IMR-90 (cell line): ENCODE data around the gene CCDC12. TPM values are rescaled to one million over a fixed set of nuclear protein-coding genes. Genes with fewer than 3 reads are reported as not detected.

Experiments used
- ATAC-seq: fragments of 200-7000 bp; cut with Tn5 transposase; 2 replicates; pipeline ENCODE4 v1.9.1; 2020; ENCODE audit warnings: low read depth, mild to moderate bottlenecking, moderate library complexity
- BruUV-seq: library from RNA; stranded (reverse); fragments of 400-500 nt; replicated peaks from 2 replicates; lab custom pipeline; 2021; lab: Mats Ljungman, UMichigan
- CTCF ChIA-PET: fragments of 300-600 bp; formaldehyde crosslinking; extraction: SDS; loops from one replicate; lab custom pipeline; 2021; ENCODE audit warnings: antibody characterized with exemption; lab: Yijun Ruan, JAX
- POLR2A ChIA-PET: fragments of 300-600 bp; sonication (Branson Sonifier 250); formaldehyde crosslinking; loops from one replicate; lab custom pipeline; 2022; ENCODE audit warnings: antibody characterized with exemption; ENCODE audit not compliant: unreplicated experiment; lab: Charles Lee
- DNase-seq: peaks from one replicate; pipeline ENCODE4 v3.0.0; 2013
- H2AFZ ChIP-seq: replicated peaks from 2 replicates; pipeline ENCODE3; 2013; ENCODE audit warnings: low read length, mild to moderate bottlenecking; ENCODE audit not compliant: poor library complexity
- H2AK5ac ChIP-seq: 2 replicates; pipeline ENCODE4 v1.6.1; 2013; ENCODE audit warnings: low read depth, low read length, inconsistent platforms
- H2AK9ac ChIP-seq: replicated peaks from 2 replicates; pipeline ENCODE3; 2013; ENCODE audit warnings: mild to moderate bottlenecking, low read depth, low read length, moderate library complexity; ENCODE audit not compliant: poor library complexity
- H2BK120ac ChIP-seq: 2 replicates; pipeline ENCODE4 v1.6.1; 2013; ENCODE audit warnings: low read depth, low read length, inconsistent platforms
- H2BK15ac ChIP-seq: 3 replicates; pipeline ENCODE4 v1.6.1; 2013; ENCODE audit warnings: low read depth, low read length, inconsistent platforms
- H2BK20ac ChIP-seq: 2 replicates; pipeline ENCODE4 v1.6.1; 2013; ENCODE audit warnings: low read depth, mild to moderate bottlenecking, inconsistent platforms, low read length, moderate library complexity
- H2BK5ac ChIP-seq: 2 replicates; pipeline ENCODE4 v1.6.1; 2013; ENCODE audit warnings: mild to moderate bottlenecking, low read depth, low read length, inconsistent platforms; ENCODE audit not compliant: poor library complexity, severe bottlenecking
- H3K14ac ChIP-seq: replicated peaks from 2 replicates; pipeline ENCODE4 v1.6.1; 2013; ENCODE audit warnings: low read depth, low read length, inconsistent platforms
- H3K18ac ChIP-seq: 2 replicates; pipeline ENCODE4 v1.6.1; 2013; ENCODE audit warnings: low read depth, low read length, control low read depth
- H3K23ac ChIP-seq: 2 replicates; pipeline ENCODE4 v1.6.1; 2013; ENCODE audit warnings: low read depth, low read length, inconsistent platforms
- H3K27ac ChIP-seq: 2 replicates; pipeline ENCODE4 v1.5.1; 2013; ENCODE audit warnings: mild to moderate bottlenecking, control low read depth, low read length; ENCODE audit not compliant: insufficient read depth
- H3K27me3 ChIP-seq: 2 replicates; pipeline ENCODE4 v1.6.1; 2013; ENCODE audit warnings: low read length; ENCODE audit not compliant: control insufficient read depth, insufficient read depth
- H3K36me3 ChIP-seq: 2 replicates; pipeline ENCODE4 v1.6.1; 2013; ENCODE audit warnings: low read length, mixed read lengths; ENCODE audit not compliant: control insufficient read depth, insufficient read depth
- H3K4ac ChIP-seq: 2 replicates; pipeline ENCODE4 v1.6.1; 2013; ENCODE audit warnings: low read depth, low read length, inconsistent platforms
- H3K4me1 ChIP-seq: 2 replicates; pipeline ENCODE4 v1.6.1; 2013; ENCODE audit warnings: low read length, mixed read lengths; ENCODE audit not compliant: control insufficient read depth, insufficient read depth
- H3K4me2 ChIP-seq: 2 replicates; pipeline ENCODE4 v1.6.1; 2013; ENCODE audit warnings: low read depth, mild to moderate bottlenecking, control low read depth, low read length, moderate library complexity
- H3K4me3 ChIP-seq: 2 replicates; pipeline ENCODE4 v1.5.1; 2013; ENCODE audit warnings: low read depth, mild to moderate bottlenecking, control low read depth, low read length, moderate library complexity; ENCODE audit not compliant: insufficient read depth
- H3K56ac ChIP-seq: 2 replicates; pipeline ENCODE4 v1.6.1; 2013; ENCODE audit warnings: low read length, inconsistent platforms; ENCODE audit not compliant: insufficient read depth; ENCODE audit errors: extremely low read depth
- H3K79me1 ChIP-seq, 2 experiments: 2 replicates each; pipeline ENCODE4 v1.6.1; 2013; ENCODE audit warnings: low read length in 2 of 2, inconsistent platforms in 1 of 2, low read depth in 1 of 2
- H3K9ac ChIP-seq: 2 replicates; pipeline ENCODE4 v1.6.1; 2013; ENCODE audit warnings: low read depth, low read length, control low read depth
- H3K9me1 ChIP-seq: 2 replicates; pipeline ENCODE4 v1.6.1; 2013; ENCODE audit warnings: low read length, inconsistent platforms; ENCODE audit not compliant: insufficient read depth
- H3K9me3 ChIP-seq: 2 replicates; pipeline ENCODE4 v1.6.1; 2013; ENCODE audit warnings: low read length; ENCODE audit not compliant: control insufficient read depth, insufficient read depth
- H4K20me1 ChIP-seq: 2 replicates; pipeline ENCODE4 v1.6.1; 2013; ENCODE audit warnings: low read length, inconsistent platforms; ENCODE audit not compliant: insufficient read depth
- H4K5ac ChIP-seq: 2 replicates; pipeline ENCODE4 v1.6.1; 2013; ENCODE audit warnings: mild to moderate bottlenecking, low read depth, low read length, control low read depth
- H4K8ac ChIP-seq, 2 experiments: 2 replicates each; pipeline ENCODE4 v1.6.1; 2013; ENCODE audit warnings: low read depth in 2 of 2, low read length in 2 of 2, control low read depth in 1 of 2, inconsistent platforms in 1 of 2
- H4K91ac ChIP-seq: 2 replicates; pipeline ENCODE4 v1.6.1; 2013; ENCODE audit warnings: low read depth, low read length, inconsistent platforms; ENCODE audit not compliant: insufficient read depth
- BHLHE40 ChIP-seq: fragments of 150-350 bp; IDR thresholded peaks from 2 replicates; pipeline ENCODE4 v1.6.1; 2016; ENCODE audit warnings: mild to moderate bottlenecking, low read depth, low read length
- CEBPB ChIP-seq: IDR thresholded peaks from 2 replicates; pipeline ENCODE4 v1.6.1; 2012; ENCODE audit warnings: low read depth, low read length, improper control_type of control experiment
- CTCF ChIP-seq: conservative IDR thresholded peaks from 2 replicates; pipeline ENCODE4 v1.5.1; 2012; ENCODE audit warnings: mild to moderate bottlenecking, low read depth, low read length, improper control_type of control experiment
- ELK1 ChIP-seq: fragments of 150-350 bp; IDR thresholded peaks from 2 replicates; pipeline ENCODE4 v1.6.1; 2016; ENCODE audit warnings: low read depth, mild to moderate bottlenecking, low read length, moderate library complexity, borderline replicate concordance
- FOS ChIP-seq: fragments of 150-350 bp; IDR thresholded peaks from 2 replicates; pipeline ENCODE4 v1.6.1; 2016; ENCODE audit warnings: low read depth, low read length
- POLR2A ChIP-seq: IDR thresholded peaks from 2 replicates; pipeline ENCODE4 v1.6.1; 2012; ENCODE audit warnings: mild to moderate bottlenecking, low read depth, low read length
- RCOR1 ChIP-seq: IDR thresholded peaks from 2 replicates; pipeline ENCODE4 v1.6.1; 2012; ENCODE audit warnings: mild to moderate bottlenecking, low read length, improper control_type of control experiment; ENCODE audit not compliant: insufficient replicate concordance
- SMC3 ChIP-seq: fragments of 150-350 bp; IDR thresholded peaks from 2 replicates; pipeline ENCODE4 v1.6.1; 2016; ENCODE audit warnings: low read depth, mild to moderate bottlenecking, antibody characterized with exemption, low read length, moderate library complexity
- USF2 ChIP-seq: fragments of 150-350 bp; IDR thresholded peaks from 2 replicates; pipeline ENCODE4 v1.6.1; 2017; ENCODE audit warnings: mild to moderate bottlenecking, antibody characterized with exemption, low read length, low read depth
- WGBS, 2 experiments: methylation state at CpG; one replicate each; pipeline versions ENCODE4 v1.1.5 to v1.1.7; 2013; ENCODE audit warnings: missing lambda C conversion rate in 2 of 2; ENCODE audit not compliant: insufficient read length in 1 of 2; ENCODE audit errors: extremely low coverage in 2 of 2; 5-methylcytosine and 5-hydroxymethylcytosine counted together
- dilution Hi-C: fragments of 300-500 bp; cut with HindIII; formaldehyde crosslinking; loops from one replicate; pipeline ENCODE4 v1.14.3; 2018; ENCODE audit warnings: low sequenced_read_pairs; ENCODE audit not compliant: unreplicated experiment
- in situ Hi-C: fragments of 300-500 bp; cut with MboI; formaldehyde crosslinking; loops from 3 replicates; pipeline ENCODE4 v1.14.3; 2019; ENCODE audit warnings: low sequenced_read_pairs, inconsistent platforms, mixed read lengths
- intact Hi-C: fragments of 100-400 bp; cut with micrococcal nuclease; formaldehyde crosslinking; loops from 2 replicates; pipeline ENCODE4 v1.10.0; 2022
- polyA plus RNA-seq, 3 experiments: library from polyadenylated mRNA; depleted of rRNA; stranded (reverse); fragments of >200 nt; gene quantifications; 2 replicates each; pipeline ENCODE4 v1.2.3, GENCODE V29; 2012; ENCODE audit warnings: low replicate concordance in 1 of 3
- total RNA-seq: library from RNA; depleted of rRNA; stranded (reverse); fragments of >200 nt; gene quantifications from 2 replicates; pipeline ENCODE4 v1.2.3, GENCODE V29; 2012

The CCDC12 gene
- total and polyA plus RNA-seq, 2 of the 4 experiments (the other 2 are of a cell fraction): 15.2 to 35.1 TPM

GRCh38 chr3:47000198-47000815 lies 23.8 kb upstream of the CCDC12 start:
- BruUV-seq: no TSS peak
- POLR2A ChIA-PET: no interaction called here
- Histone ChIP-seq H3K4me3 (no peak overlapping the region), H3K9ac (no peak overlapping the region), H3K36me3 (peaks cover 4% of the 10 kb centered on the region; the same call in 1 of the 2 replicates), H3K4ac (0 out of 2 replicates have a peak overlapping the region, but pooled peaks have one; percentile 7), H3K9me1 (peaks cover 6% of the 10 kb centered on the region; the same call in 1 of the 2 replicates), H4K8ac (no peak overlapping the region), H3K27me3 (no peaks in the 10 kb centered on the region), H3K14ac (no peak overlapping the region), H2BK15ac (no peak overlapping the region), H3K56ac (no peak overlapping the region), H4K20me1 (no peaks in the 10 kb centered on the region), H3K9me3 (no peaks in the 10 kb centered on the region), H3K27ac (no peak overlapping the region), H2BK5ac (no peak overlapping the region), H4K5ac (no peak overlapping the region), H3K4me1 (peaks cover 5% of the 10 kb centered on the region; the same call in 1 of the 2 replicates), H3K79me1 (no peaks in the 10 kb centered on the region), H3K4me2 (no peak overlapping the region), H3K23ac (no peak overlapping the region), H2AFZ (no peak overlapping the region), H3K18ac (no peak overlapping the region), H2AK9ac (peak overlapping the region; percentile 34), H4K91ac (no peak overlapping the region), H2BK120ac (no peak overlapping the region), H2AK5ac (peak overlapping the region; percentile 57), H2BK20ac (no peak overlapping the region)
- ATAC-seq (peak; percentile 55), DNase-seq (peak; percentile 46)
- CTCF ChIA-PET: no interaction called here
- dilution Hi-C loops: no loop called here
- no peak for TF ChIP-seq ELK1
- TF ChIP-seq SMC3: no peak
- no peak for TF ChIP-seq CTCF
- no peak for TF ChIP-seq BHLHE40
- no peak for TF ChIP-seq RCOR1
- TF ChIP-seq FOS: peak; percentile 18; the same call in 1 of the 2 replicates
- TF ChIP-seq POLR2A: no peak
- no peak for TF ChIP-seq CEBPB
- no peak for TF ChIP-seq USF2
- in situ Hi-C loops: no loop called here
- intact Hi-C loops: no loop called here
- WGBS, 2 experiments: 96% methylated on average over 4 of the region's 10 CpGs; no CpG with 5 or more reads in 1 of the 2 experiments
